Liver (tissue), 3 donors: ENCODE measurements around the gene REEP3.

Experiments
- CTCF ChIP-seq: fragments of 150-350 bp; IDR thresholded peaks from 2 replicates; pipeline ENCODE4 v1.5.1; 2017; ENCODE audit warnings: improper control_type of control experiment, low read depth, low read length; ENCODE audit not compliant: missing input control
- HNF4A ChIP-seq, 2 donors: conservative IDR thresholded peaks; 2 replicates each; pipeline ENCODE4 v1.6.1; 2016; ENCODE audit warnings: antibody characterized with exemption in 2 of 2, mild to moderate bottlenecking in 2 of 2
- NR2F2 ChIP-seq: IDR thresholded peaks from 2 replicates; pipeline ENCODE4 v1.6.1; 2016; ENCODE audit warnings: antibody characterized with exemption
- TAF1 ChIP-seq: conservative IDR thresholded peaks from 2 replicates; pipeline ENCODE4 v1.6.1; 2016; ENCODE audit warnings: antibody characterized with exemption, mild to moderate bottlenecking
- YY1 ChIP-seq: IDR thresholded peaks from 2 replicates; pipeline ENCODE4 v1.6.1; 2016; ENCODE audit warnings: antibody characterized with exemption, mild to moderate bottlenecking
- donor health status: healthy.
- donor health status: healthy.

- TF ChIP-seq TAF1, result no peak
- no peak for TF ChIP-seq HNF4A (conservative IDR thresholded peaks at IDR 0.05)
- TF ChIP-seq CTCF, result no peak
- no peak for TF ChIP-seq NR2F2
- no peak for TF ChIP-seq YY1
These were observed 152.6 kb downstream of the REEP3 start for GRCh38 chr10:63673846-63674245.
